T-helper 9 cell (primary cell): Measurements from ENCODE around the gene MON2.
"Not testable (repeated sequence)": the region's sequence is repeated elsewhere in the genome, so short reads cannot be mapped to it uniquely, and the experiment has no call there.

Experiments used
- DNase-seq: peaks from one replicate; pipeline ENCODE4 v3.0.0-alpha.2; 2020
- total RNA-seq, 2 donors: gene quantifications; one replicate each; lab custom pipeline; 2026; lab: John Stamatoyannopoulos, UW

Gene MON2, protein sequence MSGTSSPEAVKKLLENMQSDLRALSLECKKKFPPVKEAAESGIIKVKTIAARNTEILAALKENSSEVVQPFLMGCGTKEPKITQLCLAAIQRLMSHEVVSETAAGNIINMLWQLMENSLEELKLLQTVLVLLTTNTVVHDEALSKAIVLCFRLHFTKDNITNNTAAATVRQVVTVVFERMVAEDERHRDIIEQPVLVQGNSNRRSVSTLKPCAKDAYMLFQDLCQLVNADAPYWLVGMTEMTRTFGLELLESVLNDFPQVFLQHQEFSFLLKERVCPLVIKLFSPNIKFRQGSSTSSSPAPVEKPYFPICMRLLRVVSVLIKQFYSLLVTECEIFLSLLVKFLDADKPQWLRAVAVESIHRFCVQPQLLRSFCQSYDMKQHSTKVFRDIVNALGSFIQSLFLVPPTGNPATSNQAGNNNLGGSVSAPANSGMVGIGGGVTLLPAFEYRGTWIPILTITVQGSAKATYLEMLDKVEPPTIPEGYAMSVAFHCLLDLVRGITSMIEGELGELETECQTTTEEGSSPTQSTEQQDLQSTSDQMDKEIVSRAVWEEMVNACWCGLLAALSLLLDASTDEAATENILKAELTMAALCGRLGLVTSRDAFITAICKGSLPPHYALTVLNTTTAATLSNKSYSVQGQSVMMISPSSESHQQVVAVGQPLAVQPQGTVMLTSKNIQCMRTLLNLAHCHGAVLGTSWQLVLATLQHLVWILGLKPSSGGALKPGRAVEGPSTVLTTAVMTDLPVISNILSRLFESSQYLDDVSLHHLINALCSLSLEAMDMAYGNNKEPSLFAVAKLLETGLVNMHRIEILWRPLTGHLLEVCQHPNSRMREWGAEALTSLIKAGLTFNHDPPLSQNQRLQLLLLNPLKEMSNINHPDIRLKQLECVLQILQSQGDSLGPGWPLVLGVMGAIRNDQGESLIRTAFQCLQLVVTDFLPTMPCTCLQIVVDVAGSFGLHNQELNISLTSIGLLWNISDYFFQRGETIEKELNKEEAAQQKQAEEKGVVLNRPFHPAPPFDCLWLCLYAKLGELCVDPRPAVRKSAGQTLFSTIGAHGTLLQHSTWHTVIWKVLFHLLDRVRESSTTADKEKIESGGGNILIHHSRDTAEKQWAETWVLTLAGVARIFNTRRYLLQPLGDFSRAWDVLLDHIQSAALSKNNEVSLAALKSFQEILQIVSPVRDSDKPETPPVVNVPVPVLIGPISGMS (N-terminal part only)
- 99.7 to 120 reads per million in 2 donors for total RNA-seq

DNA sequence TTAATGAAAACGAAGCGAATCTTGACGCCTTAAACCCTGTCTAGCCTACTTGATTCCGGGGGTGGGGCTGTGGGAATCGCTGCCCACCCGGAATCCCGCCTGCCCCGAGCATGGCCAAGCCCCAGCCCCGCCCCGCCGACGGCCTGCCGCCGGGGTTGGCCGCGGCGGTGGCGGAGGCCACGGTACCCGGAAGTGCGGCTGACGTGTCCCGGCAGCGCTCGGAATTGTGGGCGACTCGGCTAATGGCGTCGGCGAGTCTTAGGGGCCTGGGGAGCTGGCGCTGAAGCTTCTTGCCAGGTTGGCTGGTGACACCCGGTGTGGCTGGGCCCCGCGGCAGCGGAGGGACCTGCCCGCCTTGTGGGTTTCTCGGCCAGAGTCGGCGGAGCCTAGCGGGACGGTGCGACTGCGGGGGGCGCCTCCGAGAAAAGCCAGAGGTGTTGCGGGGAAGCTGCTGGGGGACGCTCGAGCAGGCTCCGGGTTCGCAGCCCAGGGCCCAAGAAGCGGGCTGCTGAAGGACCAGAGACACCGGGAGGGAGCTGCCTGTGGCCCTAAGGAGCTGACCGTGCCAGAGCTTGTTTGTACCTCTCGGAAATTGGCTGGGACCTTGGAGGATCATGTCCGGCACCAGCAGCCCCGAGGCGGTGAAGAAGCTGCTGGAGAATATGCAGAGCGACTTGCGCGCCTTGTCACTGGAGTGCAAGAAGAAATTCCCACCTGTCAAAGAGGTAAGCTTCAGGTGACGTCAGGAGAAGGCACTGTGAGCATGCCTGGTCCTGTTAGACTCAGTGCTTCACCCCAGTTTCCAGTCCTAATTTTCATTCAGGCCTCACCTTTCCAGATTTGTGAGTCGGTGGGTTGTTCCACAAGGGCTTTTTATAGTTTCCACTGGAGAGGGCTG, at the start of gene MON2:
Gene MON2 (plus strand): TSS at position 233 of the 898 bp plus-strand sequence. CDS start 382 bp downstream, at position 615.
- peak; percentile 84 for DNase-seq

DNA sequence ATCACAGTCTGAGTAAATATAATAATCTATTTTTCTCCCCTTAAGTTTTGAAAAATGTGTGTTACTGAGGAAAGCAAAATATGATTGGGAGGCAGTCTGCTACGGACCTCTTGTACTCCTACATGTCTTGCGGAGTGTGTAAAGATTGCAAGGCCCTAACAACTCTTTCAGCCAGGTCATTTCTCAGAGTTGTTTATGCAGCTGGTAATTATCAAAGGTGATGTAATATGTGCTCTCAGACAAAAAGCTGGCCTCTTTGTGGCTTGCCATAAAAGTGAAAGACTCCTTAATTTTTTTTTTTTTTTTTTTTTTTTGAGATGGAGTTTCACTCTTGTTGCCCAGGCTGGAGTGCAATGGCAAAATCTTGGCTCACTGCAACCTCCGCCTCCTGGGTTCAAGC, 40.5 kb upstream of the MON2 start:
- DNase-seq = no peak

DNA sequence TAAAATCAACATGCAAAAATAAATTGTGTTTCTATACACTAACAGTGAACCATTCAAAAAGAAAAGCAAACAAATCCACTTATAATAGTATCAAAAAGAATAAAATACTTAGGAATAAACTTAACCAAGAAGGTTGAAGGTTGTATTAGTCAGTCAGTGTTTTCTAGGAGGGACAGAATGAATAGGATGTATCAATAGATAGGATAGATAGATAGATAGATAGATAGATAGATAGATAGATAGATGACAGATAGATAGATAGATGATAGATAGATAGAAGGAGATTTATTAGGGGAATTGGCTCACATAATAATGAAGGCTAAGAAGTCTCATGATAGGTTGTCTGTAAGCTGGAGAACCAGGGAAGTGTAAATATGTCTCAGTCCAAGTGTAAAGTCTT, 37.2 kb upstream of the MON2 start:
- no peak for DNase-seq

DNA sequence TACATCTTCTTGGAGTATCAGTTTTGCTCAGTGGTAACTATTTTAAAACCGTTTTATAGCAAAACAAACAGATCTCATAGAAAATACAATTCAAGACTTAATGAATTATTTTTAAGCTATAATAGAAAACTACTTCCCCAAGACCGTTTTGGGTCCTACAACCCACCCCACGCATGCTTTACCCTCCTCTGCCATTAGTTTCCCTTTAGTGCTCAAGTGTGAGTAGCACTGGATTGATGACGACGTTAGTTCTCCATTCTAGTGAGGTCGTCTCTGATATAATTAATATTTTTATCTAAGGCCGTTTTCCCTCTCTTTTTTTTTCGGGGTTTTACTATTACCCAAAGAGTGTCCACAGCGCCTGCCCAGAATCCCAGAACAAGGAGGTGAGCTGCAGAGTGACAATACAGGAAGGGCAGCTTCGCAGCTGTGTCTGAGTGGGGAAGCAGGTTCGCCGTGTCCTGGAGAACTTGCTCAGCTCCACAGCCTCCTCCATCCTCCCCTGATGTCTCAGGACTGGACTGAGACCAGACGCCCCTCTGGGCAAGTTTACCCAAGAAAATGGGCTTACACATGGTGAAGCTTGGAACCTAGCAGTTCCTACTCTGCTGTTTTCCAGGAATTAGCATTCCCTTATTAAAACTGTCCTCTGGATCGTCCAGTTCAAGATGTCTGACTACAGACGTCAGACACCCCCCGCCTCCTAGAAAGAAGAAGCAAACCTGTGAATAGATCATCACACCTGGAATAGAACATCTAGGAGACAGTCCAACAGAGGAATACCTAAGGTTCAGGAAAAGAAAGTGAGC, 31.9 kb upstream of the MON2 start:
- no peak for DNase-seq

DNA sequence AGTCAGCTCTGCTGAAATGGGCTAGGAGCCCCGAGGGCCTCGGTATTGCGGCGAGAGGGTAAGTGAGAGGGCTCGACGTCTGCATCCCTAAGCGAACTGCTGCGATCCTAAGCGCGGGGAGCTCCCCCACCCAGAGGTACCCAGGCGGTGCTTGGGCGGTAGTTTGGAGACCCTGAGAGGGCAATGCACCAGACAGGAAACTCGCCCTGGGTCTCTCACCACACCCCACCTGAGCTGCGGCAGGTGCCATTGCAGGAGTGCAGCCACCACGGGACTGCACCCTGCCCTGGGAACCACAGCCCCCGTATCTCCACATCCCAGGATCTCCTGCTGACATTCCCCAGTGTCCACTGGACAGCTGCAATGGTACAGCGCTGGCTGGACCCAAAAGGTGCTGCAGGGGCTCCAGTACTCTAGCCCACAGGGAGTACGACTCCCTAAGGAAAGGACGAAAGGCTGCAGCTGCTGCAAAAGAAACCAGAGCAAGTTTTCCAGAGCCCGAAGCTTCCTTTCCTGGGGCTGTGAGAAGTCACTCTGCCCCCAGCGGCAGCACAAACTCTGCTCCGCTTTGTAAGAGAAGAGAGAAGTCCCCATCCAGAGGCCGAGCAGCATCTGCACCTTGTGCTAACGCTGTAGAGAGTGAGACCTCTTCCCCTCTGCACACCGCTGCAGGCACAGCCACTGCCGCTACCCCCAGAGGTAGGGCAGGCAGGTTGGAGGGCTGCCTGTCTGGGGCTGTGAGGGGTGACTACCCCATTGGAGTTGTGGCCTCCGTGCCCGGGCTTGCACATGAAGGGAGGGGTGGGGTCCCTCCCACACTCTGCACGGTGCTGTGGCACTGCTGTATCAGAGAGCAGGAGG, 31.1 kb upstream of the MON2 start:
- DNase-seq = peak; percentile 7

DNA sequence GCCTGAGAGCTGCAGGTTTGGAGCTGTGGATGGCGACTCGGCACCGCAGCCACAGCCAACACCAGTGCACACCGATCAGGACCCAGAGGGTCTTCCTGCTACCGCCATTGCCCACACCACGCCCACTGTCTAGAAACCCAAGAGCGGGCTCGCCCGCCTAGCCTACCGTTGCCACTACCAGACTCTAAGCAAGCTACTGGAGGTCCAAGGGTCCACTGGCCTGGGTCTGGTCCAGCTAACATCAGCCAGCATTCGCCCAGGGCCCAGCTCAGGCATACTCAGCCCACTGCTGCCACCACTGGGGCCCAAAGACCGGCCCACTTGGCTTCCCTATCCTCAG, 30.5 kb upstream of the MON2 start:
- DNase-seq = no peak

DNA sequence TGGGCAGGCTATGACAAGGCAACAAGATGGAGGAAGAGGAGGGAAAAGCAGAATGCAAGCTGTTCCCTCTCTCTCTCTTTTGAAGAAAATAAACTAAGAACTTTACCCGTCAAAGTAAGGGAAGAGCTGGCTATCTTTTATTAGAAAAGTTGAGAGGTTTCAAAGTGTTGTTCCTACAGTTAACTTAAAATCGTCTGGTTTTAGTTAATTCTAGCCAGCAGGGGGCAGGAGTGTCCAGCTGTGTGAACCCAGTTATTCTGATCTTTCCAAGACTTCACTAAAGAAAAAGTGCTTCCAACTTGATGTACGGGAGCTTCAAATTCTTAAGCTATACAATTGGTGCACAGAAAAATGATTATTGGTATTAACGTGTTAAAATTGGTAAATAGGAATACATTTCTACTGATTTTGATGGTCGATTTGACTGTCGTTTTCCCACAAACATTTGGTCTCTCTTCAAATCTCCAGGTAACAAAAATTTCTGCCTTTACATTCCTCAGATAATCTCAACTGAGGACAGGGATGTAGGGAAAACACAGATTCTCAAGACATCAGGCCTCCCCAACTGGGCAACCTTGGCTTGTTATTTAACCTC, 28.4 kb upstream of the MON2 start:
- peak; percentile 34 for DNase-seq

DNA sequence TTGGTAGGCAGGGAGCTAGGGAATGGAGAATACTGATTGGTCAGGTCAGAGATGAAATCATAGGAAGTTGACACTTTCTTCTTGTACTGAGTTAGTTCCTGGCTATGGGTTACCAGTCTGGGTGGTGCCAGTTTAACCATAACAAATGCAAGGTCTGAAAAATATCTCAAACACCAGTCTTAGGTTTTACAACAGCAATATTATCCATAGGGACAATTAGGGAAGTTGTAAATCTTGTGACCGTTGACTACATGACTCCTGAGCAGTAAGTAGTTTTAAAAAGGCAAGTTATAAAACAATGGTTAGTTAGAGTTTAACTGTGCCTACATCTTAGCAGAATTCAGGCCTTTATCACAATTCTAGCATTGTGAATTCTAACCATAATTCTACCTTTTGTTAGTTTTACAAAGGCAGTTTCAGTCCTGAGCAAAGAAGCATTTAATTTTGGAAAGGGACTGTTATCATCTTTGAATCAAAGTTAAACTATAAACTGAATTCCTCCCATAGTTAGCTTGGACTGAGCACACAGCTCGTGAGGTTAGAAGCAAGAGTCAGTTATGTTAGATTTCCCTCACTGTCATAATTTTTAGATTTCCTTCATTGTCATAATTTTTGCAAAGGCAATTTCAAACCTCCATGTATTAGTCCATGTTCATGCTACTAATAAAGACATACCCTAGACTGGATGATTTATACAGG, 19.7 kb upstream of the MON2 start:
- no peak for DNase-seq

DNA sequence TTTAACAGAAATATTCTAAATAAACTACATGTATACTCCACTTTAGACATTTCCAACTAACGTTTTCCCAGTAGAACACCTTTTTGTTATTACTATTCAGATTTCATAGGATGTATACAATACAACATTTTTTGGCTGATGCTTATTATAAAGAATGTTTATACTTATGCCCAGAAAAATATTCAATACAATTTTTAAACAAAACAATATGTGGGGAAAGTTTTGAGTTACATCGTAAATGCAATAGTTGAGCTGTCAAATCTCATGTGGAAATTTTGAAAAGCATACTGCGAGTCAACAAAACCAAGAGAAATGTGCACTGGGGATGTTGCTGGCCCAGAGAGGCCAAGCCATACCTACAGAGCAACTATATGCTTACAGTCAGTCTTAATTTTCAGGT, 18.2 kb upstream of the MON2 start:
- DNase-seq = no peak

DNA sequence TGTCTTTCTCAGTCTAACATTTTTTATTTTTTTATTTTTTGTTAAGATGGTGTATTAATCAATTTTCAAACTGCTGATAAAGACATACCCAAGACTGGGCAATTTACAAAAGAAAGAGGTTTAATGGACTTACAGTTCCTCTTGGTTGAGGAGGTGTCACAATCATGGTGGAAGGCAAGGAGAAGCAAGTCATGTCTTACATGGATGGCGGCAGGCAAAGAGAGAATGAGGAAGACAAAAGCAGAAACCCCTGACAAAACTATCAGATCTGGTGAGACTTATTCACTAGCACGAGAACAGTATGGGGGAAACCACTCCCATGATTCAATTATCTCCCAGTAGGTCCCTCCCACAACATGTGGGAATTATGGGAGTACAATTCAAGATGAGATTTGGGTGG, 11.2 kb upstream of the MON2 start:
- DNase-seq = not testable (repeated sequence)

DNA sequence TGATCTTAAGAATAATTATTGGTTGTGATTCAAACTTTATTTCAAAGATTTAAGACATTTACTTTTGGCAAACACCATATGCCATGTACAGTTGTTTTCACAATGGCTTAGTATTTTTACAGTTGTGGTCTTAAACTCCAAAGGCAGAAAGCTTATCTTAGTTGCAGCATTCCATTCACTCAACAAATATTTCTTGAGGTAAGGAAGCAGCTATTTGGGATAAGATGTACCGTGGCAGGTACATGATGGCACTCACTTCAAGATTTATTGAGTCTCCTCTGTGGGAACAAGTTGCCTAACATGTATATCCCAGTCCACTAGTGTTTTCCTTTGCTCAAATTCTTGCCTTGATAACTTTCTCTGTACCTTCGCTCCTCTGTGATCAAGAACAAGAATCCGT, 8.0 kb upstream of the MON2 start:
- no peak for DNase-seq

DNA sequence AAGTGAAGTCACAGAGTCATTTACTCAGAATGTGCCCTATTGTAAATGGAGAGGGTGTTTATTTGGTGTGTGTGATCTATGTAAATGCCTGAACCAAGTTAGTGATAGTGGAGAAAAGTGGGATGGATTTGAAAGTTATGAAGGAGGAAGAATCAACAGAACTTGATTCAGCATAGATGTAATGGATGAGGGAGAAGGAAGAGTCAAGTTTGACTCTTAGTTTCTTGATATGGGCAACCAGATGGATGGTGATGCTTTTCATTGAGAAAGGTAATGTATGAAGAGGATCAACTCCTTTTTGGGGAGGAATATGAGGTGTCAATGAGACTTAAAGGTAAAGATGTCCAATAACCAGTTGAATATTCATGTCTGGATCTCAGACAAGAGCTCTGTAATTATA, 6.7 kb upstream of the MON2 start:
- no peak for DNase-seq

DNA sequence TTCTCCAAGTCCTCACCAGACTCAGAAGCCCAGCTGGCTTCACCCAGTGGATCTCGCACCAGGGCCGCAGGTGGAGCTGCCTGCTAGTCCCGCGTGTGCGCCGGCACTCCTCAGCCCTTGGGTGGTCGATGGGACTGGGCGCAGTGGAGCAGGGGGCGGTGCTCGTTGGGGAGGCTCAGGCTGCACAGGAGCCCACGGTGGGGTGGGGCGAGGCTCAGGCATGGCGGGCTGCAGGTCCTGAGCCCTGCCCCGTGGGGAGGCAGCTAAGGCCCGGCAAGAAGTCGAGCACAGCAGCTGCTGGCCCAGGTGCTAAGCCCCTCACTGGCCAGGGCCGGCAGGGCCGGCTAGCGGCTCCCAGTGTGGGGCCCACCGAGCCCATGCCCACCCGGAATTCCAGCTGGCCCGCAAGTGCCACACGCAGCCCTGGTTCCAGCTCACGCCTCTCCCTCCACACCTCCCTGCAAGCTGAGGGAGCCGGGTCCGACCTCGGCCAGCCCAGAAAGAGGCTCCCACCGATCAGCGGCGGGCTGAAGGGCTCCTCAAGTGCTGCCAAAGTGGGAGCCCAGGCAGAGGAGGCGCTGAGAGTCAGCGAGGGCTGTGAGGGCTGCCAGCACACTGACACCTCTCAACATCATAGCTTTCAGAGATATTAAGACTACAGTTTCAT, 5.3 kb upstream of the MON2 start:
- not testable (repeated sequence) for DNase-seq

DNA sequence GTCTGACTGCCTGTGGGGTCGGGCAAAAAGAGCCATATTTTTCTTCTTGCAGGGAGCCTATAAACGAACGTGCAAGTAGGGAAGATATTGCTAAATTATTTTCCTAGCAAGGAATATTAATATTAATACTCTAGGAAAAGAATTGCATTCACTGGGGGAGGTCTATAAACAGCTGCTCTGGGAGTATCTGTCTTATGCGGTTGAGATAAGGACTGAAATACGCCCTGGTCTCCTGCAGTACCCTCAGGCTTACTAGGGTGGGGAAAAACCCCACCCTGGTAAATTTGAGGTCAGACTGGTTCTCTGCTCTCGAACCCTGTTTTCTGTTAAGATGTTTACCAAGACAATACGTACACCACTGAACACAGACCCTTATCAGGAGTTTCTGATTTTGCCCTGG, 3.4 kb upstream of the MON2 start:
- DNase-seq = not testable (repeated sequence)

DNA sequence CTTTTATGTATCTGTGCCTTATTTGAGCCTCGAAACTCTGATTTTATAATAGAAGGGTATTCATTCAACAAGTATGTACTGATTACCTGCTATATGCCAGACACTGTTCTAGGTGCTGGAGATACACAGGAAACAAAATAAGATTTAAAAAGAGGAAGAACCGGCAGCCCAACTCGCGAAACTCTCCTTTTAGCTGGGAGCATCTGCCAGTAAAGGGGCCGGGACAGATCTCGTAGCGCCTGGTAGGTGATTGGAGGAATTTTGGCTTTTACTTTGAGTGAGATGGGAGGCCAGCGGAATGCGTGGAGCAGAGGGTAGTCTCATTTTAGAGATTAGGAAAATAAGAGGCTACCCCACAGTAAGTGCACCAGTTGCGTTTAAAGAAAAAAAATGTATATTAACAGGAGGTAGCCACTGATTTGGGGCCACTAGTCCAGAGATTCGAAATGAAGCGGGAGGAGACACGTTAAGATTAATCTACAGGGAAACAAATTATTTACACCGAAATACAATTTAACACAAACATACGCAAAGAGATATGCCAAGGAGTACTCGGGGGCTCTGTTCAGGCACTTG, 520 bp upstream of the MON2 start:
- DNase-seq = peak; percentile 4

DNA sequence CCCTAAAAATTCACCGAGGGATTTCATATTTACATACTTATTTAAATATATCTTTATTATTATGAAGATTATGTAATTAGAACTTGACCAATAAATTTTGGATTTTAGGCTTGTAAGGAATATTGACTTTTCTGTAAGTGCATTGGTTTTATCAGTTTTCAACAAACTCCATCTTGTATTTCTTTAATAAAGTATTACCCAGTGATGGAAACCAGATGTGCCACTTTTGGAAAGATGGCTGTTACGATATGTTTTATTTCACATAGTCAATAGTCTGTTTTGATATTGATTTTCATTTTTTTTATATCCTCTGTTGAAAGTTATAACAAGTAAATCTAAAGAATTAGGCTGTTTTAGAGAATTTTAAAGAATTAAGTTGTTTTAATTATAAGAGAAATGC, 1.8 kb downstream of the MON2 start:
- no peak for DNase-seq

DNA sequence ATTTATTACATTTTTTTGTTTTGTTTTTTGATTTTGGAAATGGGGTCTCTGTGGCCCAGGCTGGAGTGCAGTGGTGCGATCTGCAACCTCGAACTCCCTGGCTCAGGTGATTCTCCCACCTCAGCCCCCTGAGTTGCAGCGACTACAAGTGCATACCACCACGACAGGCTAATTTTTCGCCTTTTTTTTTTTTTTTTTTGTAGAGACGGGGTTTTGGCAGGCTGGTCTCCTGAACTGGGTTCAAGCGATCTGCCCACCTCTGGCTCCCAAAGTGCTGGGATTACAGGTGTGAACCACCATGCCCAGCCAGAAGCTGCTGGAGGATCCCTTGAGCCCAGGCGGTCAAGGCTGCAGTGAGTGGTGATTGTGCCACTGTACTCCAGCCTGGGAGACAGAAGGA, 2.3 kb downstream of the MON2 start:
- DNase-seq = no peak

DNA sequence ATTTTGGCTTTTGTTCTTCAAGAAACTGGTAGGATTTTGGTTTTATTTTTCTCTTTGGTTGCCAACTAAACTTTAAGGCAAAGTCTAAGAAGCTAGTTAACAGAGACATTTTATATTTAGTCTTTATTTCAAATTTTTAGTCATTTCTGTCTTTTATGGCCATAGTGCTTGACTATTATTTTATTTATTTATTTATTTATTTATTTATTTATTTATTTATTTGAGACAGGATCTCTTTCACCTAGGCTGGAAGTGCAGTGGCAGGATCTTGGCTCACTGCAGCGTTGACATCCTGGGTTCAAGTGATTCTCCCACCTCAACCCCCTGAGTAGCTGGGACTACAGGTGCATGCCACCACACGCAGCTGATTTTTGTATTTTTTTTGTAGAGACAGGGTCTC, 3.1 kb downstream of the MON2 start:
- no peak for DNase-seq
